Measurements from ENCODE around the gene DAB2IP.

The DAB2IP gene

GRCh38 chr9:121681404-121681803 is 30.0 kb downstream of the DAB2IP start:
- Histone ChIP-seq H3K9me3 (ENCODE audit: insufficient read depth, low read depth, low read length) (no peaks in the 10 kb centered on the region), H3K27me3 (ENCODE audit: insufficient read depth, low read length) (no peaks in the 10 kb centered on the region), H3K27ac (ENCODE audit: low read depth, low read length) (no peak overlapping the region), H3K79me1 (ENCODE audit: low read length) (no peaks in the 10 kb centered on the region), H3K4ac (ENCODE audit: low read depth, low read length) (no peak overlapping the region), H3K14ac (ENCODE audit: low read length) (no peak overlapping the region), H4K12ac (ENCODE audit: low read depth, low read length) (no peak overlapping the region), H2BK12ac (ENCODE audit: low read length) (no peak overlapping the region), H3K4me3 (ENCODE audit: low read depth, low read length) (no peak overlapping the region), H3K9ac (ENCODE audit: low read length) (no peak overlapping the region), H3K36me3 (ENCODE audit: control insufficient read depth in 1 of 2, insufficient read depth in 2 of 2, low read length in 2 of 2) (peaks cover 25 to 36% of the 10 kb centered on the region in 2 experiments), H2AFZ (ENCODE audit: insufficient read depth, low read length, poor library complexity) (no peak overlapping the region), H2BK120ac (ENCODE audit: insufficient read depth, low read length, poor library complexity) (no peak overlapping the region), H3K4me1 (ENCODE audit: control insufficient read depth in 1 of 2, insufficient read depth in 2 of 2, low read length in 2 of 2) (no peaks in the 10 kb centered on the region), H2BK5ac (ENCODE audit: low read depth, low read length, poor library complexity) (no peak overlapping the region), H3K23ac (ENCODE audit: low read length) (no peak overlapping the region), H3K79me2 (ENCODE audit: control insufficient read depth, insufficient read depth, low read length, poor library complexity) (no peaks in the 10 kb centered on the region), H3K4me2 (ENCODE audit: low read length) (no peak overlapping the region), H4K91ac (ENCODE audit: low read depth, low read length) (no peak overlapping the region), H3K18ac (ENCODE audit: low read length) (no peak overlapping the region), H2AK5ac (ENCODE audit: low read length) (no peak overlapping the region), H4K8ac (ENCODE audit: low read depth, low read length) (no peak overlapping the region)
- DNase-seq: no peak
- no CpG with 5 or more reads among the region's 7 CpGs for WGBS (ENCODE audit: extremely low coverage, insufficient coverage, insufficient read length)

GRCh38 chr9:121682201-121682600 is 30.8 kb downstream of the DAB2IP start:
- WGBS (ENCODE audit: extremely low coverage, insufficient coverage, insufficient read length): no CpG with 5 or more reads among the region's 6 CpGs
- Histone ChIP-seq H2BK12ac (ENCODE audit: low read length) (no peak overlapping the region), H3K4me2 (ENCODE audit: low read length) (no peak overlapping the region)

GRCh38 chr9:121682926-121683515 is 31.6 kb downstream of the DAB2IP start:
- H3K18ac ChIP-seq (ENCODE audit: low read length): no peak overlapping the region
- no peak overlapping the region for H3K27ac ChIP-seq (ENCODE audit: low read depth, low read length)
- H3K9me3 ChIP-seq (ENCODE audit: insufficient read depth, low read depth, low read length): no peaks in the 10 kb centered on the region
- H3K23ac ChIP-seq (ENCODE audit: low read length): no peak overlapping the region
- H2AFZ ChIP-seq (ENCODE audit: insufficient read depth, low read length, poor library complexity): no peak overlapping the region
- no peak overlapping the region for H2BK120ac ChIP-seq (ENCODE audit: insufficient read depth, low read length, poor library complexity)
- H4K91ac ChIP-seq (ENCODE audit: low read depth, low read length): no peak overlapping the region
- DNase-seq: no peak
- H2BK12ac ChIP-seq (ENCODE audit: low read length): no peak overlapping the region
- no peaks in the 10 kb centered on the region for H3K79me2 ChIP-seq (ENCODE audit: control insufficient read depth, insufficient read depth, low read length, poor library complexity)
- no peak overlapping the region for H2AK5ac ChIP-seq (ENCODE audit: low read length)
- H4K8ac ChIP-seq (ENCODE audit: low read depth, low read length): no peak overlapping the region
- H4K12ac ChIP-seq (ENCODE audit: low read depth, low read length): no peak overlapping the region
- peaks cover 0 to 3% of the 10 kb centered on the region in 2 experiments for H3K4me1 ChIP-seq (ENCODE audit: control insufficient read depth in 1 of 2, insufficient read depth in 2 of 2, low read length in 2 of 2)
- H3K36me3 ChIP-seq (ENCODE audit: control insufficient read depth in 1 of 2, insufficient read depth in 2 of 2, low read length in 2 of 2): peaks cover 25 to 36% of the 10 kb centered on the region in 2 experiments
- H3K4me3 ChIP-seq (ENCODE audit: low read depth, low read length): no peak overlapping the region
- H3K4me2 ChIP-seq (ENCODE audit: low read length): no peak overlapping the region
- 100% methylated on average over 1 of the region's 5 CpGs for WGBS (ENCODE audit: extremely low coverage, insufficient coverage, insufficient read length)
- no peak overlapping the region for H2BK5ac ChIP-seq (ENCODE audit: low read depth, low read length, poor library complexity)
- no peak overlapping the region for H3K4ac ChIP-seq (ENCODE audit: low read depth, low read length)
- H3K9ac ChIP-seq (ENCODE audit: low read length): no peak overlapping the region
- H3K14ac ChIP-seq (ENCODE audit: low read length): no peak overlapping the region
- no peaks in the 10 kb centered on the region for H3K27me3 ChIP-seq (ENCODE audit: insufficient read depth, low read length)
- H3K79me1 ChIP-seq (ENCODE audit: low read length): no peaks in the 10 kb centered on the region

More at GRCh38 chr9:121682201-121682600, 30.8 kb downstream of the DAB2IP start:
- H3K27me3 ChIP-seq (ENCODE audit: insufficient read depth, low read length): no peaks in the 10 kb centered on the region
- H3K79me2 ChIP-seq (ENCODE audit: control insufficient read depth, insufficient read depth, low read length, poor library complexity): no peaks in the 10 kb centered on the region
- no peak overlapping the region for H2BK120ac ChIP-seq (ENCODE audit: insufficient read depth, low read length, poor library complexity)
- no peak overlapping the region for H3K4me3 ChIP-seq (ENCODE audit: low read depth, low read length)
- H3K4ac ChIP-seq (ENCODE audit: low read depth, low read length): no peak overlapping the region
- H3K9me3 ChIP-seq (ENCODE audit: insufficient read depth, low read depth, low read length): no peaks in the 10 kb centered on the region
- no peak overlapping the region for H4K12ac ChIP-seq (ENCODE audit: low read depth, low read length)
- H4K91ac ChIP-seq (ENCODE audit: low read depth, low read length): no peak overlapping the region
- no peak overlapping the region for H3K9ac ChIP-seq (ENCODE audit: low read length)
- no peak overlapping the region for H3K27ac ChIP-seq (ENCODE audit: low read depth, low read length)
- H2BK5ac ChIP-seq (ENCODE audit: low read depth, low read length, poor library complexity): no peak overlapping the region
- H3K18ac ChIP-seq (ENCODE audit: low read length): no peak overlapping the region
- DNase-seq: no peak
- no peak overlapping the region for H2AFZ ChIP-seq (ENCODE audit: insufficient read depth, low read length, poor library complexity)
- H3K4me1 ChIP-seq (ENCODE audit: control insufficient read depth in 1 of 2, insufficient read depth in 2 of 2, low read length in 2 of 2): peaks cover 0 to 2% of the 10 kb centered on the region in 2 experiments
- H3K79me1 ChIP-seq (ENCODE audit: low read length): no peaks in the 10 kb centered on the region
- no peak overlapping the region for H3K14ac ChIP-seq (ENCODE audit: low read length)
- H3K23ac ChIP-seq (ENCODE audit: low read length): no peak overlapping the region
- no peak overlapping the region for H2AK5ac ChIP-seq (ENCODE audit: low read length)
- no peak overlapping the region for H4K8ac ChIP-seq (ENCODE audit: low read depth, low read length)
- H3K36me3 ChIP-seq (ENCODE audit: control insufficient read depth in 1 of 2, insufficient read depth in 2 of 2, low read length in 2 of 2): peaks cover 25 to 36% of the 10 kb centered on the region in 2 experiments

- Histone ChIP-seq H2BK5ac (ENCODE audit: low read depth, low read length, poor library complexity) (no peak overlapping the region), H3K27me3 (ENCODE audit: insufficient read depth, low read length) (no peaks in the 10 kb centered on the region), H2AFZ (ENCODE audit: insufficient read depth, low read length, poor library complexity) (no peak overlapping the region), H3K18ac (ENCODE audit: low read length) (no peak overlapping the region), H3K27ac (ENCODE audit: low read depth, low read length) (no peak overlapping the region), H3K9me3 (ENCODE audit: insufficient read depth, low read depth, low read length) (no peaks in the 10 kb centered on the region), H3K23ac (ENCODE audit: low read length) (no peak overlapping the region), H3K79me1 (ENCODE audit: low read length) (no peaks in the 10 kb centered on the region), H3K4me2 (ENCODE audit: low read length) (no peak overlapping the region), H4K8ac (ENCODE audit: low read depth, low read length) (no peak overlapping the region), H2BK120ac (ENCODE audit: insufficient read depth, low read length, poor library complexity) (no peak overlapping the region), H4K91ac (ENCODE audit: low read depth, low read length) (no peak overlapping the region), H3K4me3 (ENCODE audit: low read depth, low read length) (no peak overlapping the region), H3K4me1 (ENCODE audit: control insufficient read depth in 1 of 2, insufficient read depth in 2 of 2, low read length in 2 of 2) (peaks cover 0 to 3% of the 10 kb centered on the region in 2 experiments), H3K36me3 (ENCODE audit: control insufficient read depth in 1 of 2, insufficient read depth in 2 of 2, low read length in 2 of 2) (peaks cover 27 to 39% of the 10 kb centered on the region in 2 experiments), H2BK12ac (ENCODE audit: low read length) (no peak overlapping the region), H4K12ac (ENCODE audit: low read depth, low read length) (no peak overlapping the region), H3K79me2 (ENCODE audit: control insufficient read depth, insufficient read depth, low read length, poor library complexity) (no peaks in the 10 kb centered on the region), H3K9ac (ENCODE audit: low read length) (no peak overlapping the region), H2AK5ac (ENCODE audit: low read length) (no peak overlapping the region), H3K4ac (ENCODE audit: low read depth, low read length) (no peak overlapping the region), H3K14ac (ENCODE audit: low read length) (no peak overlapping the region)
- DNase-seq: no peak
- no CpG with 5 or more reads among the region's 1 CpG for WGBS (ENCODE audit: extremely low coverage, insufficient coverage, insufficient read length)
Measured at GRCh38 chr9:121683652-121684051, 32.2 kb downstream of the DAB2IP start.

Measured in trophoblast cell (in vitro differentiated cells and primary cell).